D721Med (cell line): ENCODE results near the gene DNAJC11.

ENCODE experiments used
- DNase-seq: peaks from one replicate; pipeline ENCODE4 v3.0.0; 2011; ENCODE audit warnings: low spot score; ENCODE audit not compliant: insufficient read length
- FAIRE-seq: peaks from 2 replicates; lab custom pipeline; 2011; peaks lifted over from hg19 to GRCh38; lab: Jason Lieb, UNC
- TF ChIP-seq, protein P1 (sequence below): IDR thresholded peaks from 2 replicates; pipeline ENCODE4 v1.5.1; 2012; ENCODE audit warnings: mild to moderate bottlenecking, control low read depth; ENCODE audit not compliant: insufficient read depth; ENCODE audit errors: missing control alignments

DNAJC11 gene

DNA sequence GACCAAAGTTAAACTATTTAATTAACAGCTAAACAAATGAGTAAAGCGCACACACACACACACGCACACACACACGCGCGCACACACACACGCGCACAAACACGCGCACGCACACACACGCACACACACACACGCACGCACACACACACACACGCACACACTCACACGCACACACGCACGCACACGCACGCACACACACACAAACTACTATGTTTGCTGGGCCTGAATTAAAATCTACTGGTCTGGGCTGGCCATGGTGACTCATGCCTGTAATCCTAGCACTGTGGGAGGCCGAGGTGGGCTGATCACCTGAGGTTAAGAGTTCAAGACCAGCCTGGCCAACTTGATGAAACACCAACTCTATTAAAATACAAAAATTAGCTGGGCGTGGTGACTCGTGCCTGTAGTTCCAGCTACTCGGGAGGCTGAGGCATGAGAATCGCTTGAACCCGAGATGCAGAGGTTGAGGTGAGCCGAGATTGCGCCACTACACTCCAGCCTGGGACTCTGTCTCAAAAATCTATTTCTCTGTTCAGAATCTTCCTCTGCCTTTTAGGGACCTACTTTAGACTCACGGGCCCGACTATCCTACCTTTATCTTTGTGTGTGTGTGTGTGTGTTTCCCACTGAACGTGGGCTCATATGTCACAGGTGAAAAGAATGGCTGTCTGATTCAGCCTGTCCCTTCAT is 37.5 kb upstream of the DNAJC11 start:
- FAIRE-seq (no peak), DNase-seq (no peak)
- TF ChIP-seq, protein P1, sequence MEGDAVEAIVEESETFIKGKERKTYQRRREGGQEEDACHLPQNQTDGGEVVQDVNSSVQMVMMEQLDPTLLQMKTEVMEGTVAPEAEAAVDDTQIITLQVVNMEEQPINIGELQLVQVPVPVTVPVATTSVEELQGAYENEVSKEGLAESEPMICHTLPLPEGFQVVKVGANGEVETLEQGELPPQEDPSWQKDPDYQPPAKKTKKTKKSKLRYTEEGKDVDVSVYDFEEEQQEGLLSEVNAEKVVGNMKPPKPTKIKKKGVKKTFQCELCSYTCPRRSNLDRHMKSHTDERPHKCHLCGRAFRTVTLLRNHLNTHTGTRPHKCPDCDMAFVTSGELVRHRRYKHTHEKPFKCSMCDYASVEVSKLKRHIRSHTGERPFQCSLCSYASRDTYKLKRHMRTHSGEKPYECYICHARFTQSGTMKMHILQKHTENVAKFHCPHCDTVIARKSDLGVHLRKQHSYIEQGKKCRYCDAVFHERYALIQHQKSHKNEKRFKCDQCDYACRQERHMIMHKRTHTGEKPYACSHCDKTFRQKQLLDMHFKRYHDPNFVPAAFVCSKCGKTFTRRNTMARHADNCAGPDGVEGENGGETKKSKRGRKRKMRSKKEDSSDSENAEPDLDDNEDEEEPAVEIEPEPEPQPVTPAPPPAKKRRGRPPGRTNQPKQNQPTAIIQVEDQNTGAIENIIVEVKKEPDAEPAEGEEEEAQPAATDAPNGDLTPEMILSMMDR: no peak

- no peak for DNase-seq
- no peak for FAIRE-seq
- TF ChIP-seq, protein P1: no peak
Observed at GRCh38 chr1:6732942-6733341, 31.3 kb upstream of the DNAJC11 start.

- TF ChIP-seq, protein P1: no peak
Observed at GRCh38 chr1:6731905-6732304, 30.3 kb upstream of the DNAJC11 start.

DNA sequence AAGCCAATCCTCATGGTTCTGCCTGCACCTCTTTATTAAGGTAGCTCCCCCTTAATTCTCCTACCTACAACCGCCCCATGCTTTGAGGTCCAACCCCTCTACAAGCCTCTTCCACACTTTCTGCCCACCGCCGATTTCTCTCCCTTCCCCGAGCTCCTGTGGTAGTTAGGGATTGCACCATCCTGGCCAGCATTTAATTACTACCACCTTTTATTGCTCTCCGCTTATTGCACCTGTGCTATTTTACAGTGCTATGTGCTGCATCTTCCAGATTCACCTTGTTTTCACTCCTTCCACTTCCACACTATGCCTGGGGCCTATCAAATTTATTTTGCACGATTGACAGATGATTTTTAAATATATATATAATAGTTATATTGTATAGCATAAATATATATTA is 29.3 kb upstream of the DNAJC11 start:
- TF ChIP-seq, protein P1: no peak
- no peak for FAIRE-seq
- no peak for DNase-seq

More at GRCh38 chr1:6731905-6732304, 30.3 kb upstream of the DNAJC11 start:
- DNase-seq (no peak), FAIRE-seq (no peak)

DNA sequence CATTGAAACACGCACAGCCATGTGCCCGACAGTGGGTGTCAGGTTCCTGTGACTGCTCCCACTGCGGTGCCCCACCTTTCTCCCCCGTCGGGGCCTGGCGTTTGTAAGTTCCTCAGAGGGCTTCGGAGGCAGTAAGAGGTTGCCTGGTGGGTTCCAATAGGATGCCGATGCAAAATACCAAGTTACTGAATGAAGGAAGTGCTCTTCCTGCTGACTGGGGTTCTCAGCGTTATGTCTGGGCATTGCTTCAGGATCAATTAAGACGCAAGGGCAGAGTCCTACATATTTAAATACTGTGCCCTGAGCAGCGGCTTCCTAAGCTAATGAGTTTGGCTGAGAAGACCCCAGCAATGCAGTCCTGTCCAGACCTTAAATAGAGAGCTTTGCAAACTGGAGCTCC is 28.9 kb upstream of the DNAJC11 start:
- DNase-seq: no peak
- no peak for FAIRE-seq
- TF ChIP-seq, protein P1: no peak

DNA sequence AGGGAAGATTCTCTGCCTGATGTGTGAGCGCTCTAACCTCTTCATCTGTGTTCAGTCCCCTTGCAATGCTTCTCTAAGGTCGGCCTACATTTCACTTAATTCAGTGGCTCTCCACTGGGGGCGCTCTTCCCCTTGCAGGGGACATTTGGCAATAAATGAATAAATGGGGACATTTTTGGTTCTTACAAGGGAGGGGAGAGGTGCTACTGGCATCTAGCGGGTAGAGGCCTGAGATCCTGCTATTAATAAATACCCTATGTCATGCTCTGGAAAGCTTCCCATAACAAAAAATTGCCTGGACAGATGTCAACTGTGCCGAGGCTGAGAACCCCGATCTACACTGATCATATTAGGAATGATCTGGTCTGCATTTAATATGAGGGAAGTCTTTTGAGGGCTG is 25.9 kb upstream of the DNAJC11 start:
- DNase-seq: no peak
- no peak for FAIRE-seq

DNA sequence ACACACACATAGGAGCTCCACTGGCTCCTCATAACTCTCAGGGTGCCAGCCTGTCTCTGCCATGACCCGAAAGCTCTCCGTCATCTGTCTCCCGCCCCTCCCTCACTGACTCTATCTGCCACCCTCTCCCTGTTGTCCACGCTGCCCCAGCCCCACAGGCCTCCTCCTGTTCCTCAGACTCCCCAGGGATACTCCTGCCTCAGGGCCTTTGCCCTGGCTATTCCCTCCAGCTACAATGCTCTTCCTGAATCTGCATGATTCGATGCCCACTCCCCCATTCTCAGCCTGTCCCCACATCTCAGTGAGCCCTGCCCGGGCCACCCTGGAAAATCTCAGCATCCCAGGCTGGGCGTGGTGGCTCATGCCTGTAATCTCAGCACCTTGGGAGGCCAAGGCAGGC is 24.6 kb upstream of the DNAJC11 start:
- FAIRE-seq (no peak), DNase-seq (no peak)
- TF ChIP-seq, protein P1: no peak

More for the DNA sequence above, 25.9 kb upstream of the DNAJC11 start:
- TF ChIP-seq, protein P1: peak; percentile 77
